HG03139 (cell line): ENCODE data around the gene RRM1.
"Not testable (repeated sequence)": the region's sequence is repeated elsewhere in the genome, so short reads cannot be mapped to it uniquely, and the experiment has no call there.

Experiments used
- ATAC-seq: cut with Tn5 transposase; IDR thresholded peaks from one replicate; pipeline ENCODE4 v1.9.1; 2021; ENCODE audit not compliant: unreplicated experiment

Gene RRM1

GRCh38 chr11:4134806-4135205, 40.2 kb downstream of the RRM1 start:
- ATAC-seq = no peak

DNA sequence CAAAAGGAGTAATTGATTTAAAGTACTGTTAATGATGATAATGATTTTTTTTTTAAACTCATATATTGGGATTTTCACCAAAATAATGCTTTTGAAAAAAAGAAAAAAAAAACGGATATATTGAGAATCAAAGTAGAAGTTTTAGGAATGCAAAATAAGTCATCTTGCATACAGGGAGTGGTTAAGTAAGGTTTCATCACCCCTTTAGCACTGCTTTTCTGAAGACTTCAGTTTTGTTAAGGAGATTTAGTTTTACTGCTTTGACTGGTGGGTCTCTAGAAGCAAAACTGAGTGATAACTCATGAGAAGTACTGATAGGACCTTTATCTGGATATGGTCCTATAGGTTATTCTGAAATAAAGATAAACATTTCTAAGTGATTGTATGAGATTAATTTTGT, 43.9 kb downstream of the RRM1 start:
- ATAC-seq = no peak

GRCh38 chr11:4140067-4140636, 45.6 kb downstream of the RRM1 start:
- no peak for ATAC-seq

DNA sequence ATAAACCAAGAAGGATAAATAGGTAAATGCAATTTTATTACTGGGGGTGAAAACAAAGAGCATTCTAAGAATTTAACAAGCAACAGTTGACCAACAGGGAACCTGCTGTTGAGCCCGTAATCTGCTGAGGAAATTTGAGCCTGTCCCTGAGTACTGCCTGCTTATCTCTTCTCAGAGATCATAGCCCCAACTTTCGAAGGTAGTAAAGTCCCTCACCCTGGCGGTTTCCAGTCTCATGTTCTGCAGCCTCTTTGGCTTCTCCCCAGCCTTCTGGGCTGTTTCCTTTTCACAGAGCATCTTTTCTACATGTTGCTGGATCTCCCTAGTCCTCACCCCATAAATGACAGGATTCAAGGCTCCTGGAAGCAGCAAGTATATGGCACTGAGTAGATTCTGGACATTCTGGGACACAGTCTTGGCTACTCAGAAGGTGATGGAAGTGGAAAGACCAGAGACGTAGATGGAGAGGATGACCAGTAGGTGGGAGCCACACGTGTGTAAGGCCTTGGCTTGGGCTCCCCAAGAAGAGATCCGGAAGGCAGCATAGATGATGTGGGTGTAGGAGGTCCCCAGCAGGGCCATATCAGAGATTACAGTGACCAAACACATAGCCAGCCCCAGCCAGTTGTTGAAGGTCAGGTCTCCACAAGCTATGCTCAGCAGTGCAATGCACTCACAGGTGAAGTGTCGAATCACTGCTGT, 51.6 kb downstream of the RRM1 start:
- ATAC-seq = no peak

DNA sequence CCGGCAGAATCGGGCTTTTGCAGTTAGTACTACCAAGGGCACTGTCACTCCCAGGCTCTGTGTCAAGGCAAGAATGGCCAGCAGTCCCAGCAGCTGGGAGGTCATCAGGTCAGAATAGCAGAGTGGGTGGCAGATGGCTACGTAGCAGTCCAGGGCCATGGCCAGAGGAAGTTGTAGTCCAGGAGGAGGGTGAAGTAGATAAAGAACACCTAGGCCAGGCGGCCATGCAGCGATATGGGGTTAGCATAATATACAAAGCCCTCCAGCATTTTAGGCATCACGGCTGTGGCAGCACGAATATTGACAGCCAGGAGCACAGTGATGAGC, 52.1 kb downstream of the RRM1 start:
- no peak for ATAC-seq

GRCh38 chr11:4154503-4154902, 59.9 kb downstream of the RRM1 start:
- no peak for ATAC-seq

DNA sequence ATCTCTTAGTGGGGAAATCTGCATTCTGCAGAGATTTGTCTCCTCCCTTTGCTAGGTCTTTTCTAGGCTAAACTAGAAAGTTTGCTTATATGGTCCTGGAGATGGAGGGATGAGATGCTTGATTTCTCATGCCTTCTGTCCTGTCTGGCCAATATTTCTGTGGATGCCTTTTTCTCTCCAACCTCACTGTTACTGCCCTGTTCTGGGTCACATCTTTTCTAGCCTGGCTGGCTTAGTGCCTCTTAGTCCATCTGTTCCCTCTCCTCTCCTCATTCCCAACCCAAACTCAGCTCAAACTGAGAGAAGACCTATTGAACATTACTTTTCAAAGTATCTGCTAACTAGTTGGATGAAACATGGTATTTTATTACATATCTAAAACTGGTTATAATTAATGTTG, 62.0 kb downstream of the RRM1 start:
- no peak for ATAC-seq

DNA sequence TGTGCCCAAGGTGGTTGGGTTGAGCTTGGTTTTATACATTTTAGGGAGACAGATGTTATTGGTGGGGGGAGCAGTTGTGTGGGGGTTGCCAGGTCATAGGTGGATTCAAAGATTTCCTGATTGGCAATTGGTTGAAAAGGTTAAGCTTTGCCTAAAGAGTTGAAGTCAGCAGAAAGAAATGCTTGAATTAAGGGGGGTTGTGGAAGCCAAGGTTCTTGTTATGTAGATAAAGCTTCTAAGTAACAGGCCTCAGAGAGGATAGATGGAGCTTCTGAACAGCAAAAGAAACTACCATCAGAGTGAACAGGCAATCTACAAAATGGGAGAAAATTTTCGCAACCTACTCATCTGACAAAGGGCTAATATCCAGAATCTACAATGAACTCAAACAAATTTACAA, 64.2 kb downstream of the RRM1 start:
- not testable (repeated sequence) for ATAC-seq

GRCh38 chr11:4161305-4161704, 66.7 kb downstream of the RRM1 start:
- no peak for ATAC-seq

DNA sequence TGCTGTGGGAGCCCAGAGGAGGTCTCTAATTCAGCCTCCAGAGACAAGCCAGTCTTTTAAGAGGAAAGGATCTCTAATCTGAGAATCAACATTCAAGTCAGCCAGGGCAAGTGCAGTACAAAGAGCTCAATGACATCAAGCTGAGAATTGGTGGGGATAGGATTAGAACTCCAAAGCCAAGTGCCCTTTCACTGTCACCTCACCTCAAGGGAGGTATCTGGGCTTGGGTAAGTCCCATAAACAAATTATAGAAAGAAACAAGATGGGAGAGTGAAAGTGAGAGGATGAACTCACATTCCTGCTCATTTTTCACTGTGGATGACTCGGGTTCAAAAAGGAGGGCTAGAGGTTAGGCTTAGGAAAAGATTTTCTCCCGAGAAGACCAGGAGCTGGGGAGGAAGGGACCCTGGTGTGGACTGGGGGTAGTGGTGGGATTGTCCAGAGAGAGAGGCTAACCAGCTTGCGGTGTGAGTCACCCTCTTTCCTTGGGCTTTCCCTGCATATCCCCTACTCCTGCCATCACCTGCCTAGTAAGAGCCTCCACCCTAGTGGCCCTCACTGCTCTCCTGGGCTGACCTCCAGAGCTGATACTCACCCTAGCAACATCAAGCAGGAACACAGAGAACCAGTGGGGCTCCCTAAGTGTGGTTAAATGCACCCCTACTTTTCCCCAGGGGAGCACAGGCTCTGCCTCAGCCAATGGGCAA, 70.4 kb downstream of the RRM1 start:
- ATAC-seq = no peak

DNA sequence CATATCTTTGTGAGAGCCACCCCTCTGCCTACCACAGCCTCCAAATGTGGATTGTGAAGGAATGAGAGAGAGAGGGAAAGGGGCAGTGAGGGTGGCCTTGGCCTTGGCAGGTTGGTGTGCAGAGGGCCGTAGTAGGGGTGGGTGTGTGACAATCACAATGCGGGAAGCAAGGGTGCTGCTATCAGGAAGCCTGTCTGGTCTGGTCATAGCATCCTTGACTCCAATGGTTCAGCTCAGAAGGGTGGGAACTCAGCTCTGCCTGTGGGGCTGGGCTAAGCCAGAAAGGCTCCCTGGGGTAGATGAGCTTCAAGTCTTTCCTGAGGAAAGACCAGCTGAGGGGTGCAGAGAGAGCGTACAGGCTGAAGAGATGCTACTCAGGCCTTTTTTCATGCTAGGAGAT, 72.7 kb downstream of the RRM1 start:
- no peak for ATAC-seq

GRCh38 chr11:4167758-4168157, 73.2 kb downstream of the RRM1 start:
- no peak for ATAC-seq

- ATAC-seq = not testable (repeated sequence)
Observed at GRCh38 chr11:4175620-4176350, 81.2 kb downstream of the RRM1 start.

- no peak for ATAC-seq
Observed at GRCh38 chr11:4178813-4179662, 84.4 kb downstream of the RRM1 start.

GRCh38 chr11:4180441-4181183, 86.0 kb downstream of the RRM1 start:
- no peak for ATAC-seq

DNA sequence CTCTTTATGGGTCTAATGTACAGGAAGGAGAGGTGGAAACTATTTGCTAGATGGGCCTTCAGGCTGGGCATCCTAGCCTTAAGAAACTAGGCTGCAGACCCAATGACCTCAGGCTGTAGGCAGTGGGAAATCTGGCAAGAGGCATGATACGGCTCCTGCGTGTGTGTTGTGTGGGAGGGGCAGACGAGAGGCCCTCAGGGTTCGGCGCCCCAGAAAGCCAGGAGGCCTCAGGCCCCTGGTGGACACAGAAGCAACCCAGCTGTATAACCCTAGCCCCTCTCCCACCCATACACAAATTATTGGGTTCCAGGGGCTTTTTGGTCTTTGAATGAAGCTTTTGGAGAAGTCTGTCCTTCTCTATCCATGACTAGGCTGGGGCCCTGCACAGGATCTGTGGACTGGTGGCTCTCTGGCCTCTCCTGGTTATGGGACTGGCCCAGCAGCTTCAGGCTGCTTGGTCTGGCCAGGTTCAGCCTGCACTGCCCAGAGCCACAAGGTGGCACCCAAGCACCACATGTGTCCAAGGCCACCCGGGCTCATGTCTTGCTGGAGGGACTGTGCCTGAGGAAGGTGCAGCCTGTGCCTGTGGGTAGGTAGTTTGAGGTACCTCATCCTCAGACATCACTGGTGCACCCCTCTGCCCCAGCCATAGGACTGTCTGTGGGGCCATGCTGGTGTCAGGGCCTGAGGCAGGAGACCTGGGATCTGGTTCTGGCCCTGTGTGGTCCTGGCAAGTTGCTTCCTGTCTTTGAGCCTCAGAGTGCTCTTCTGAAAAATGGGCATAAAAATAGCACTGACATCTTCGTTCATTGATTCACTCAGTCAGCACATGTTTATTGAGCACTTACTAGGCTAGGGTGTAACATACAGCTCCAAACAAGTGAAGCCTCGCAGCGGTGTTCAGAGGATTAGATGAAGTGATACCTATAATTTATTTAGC, 87.5 kb downstream of the RRM1 start:
- peak; percentile 66 for ATAC-seq

GRCh38 chr11:4183410-4184057, 88.9 kb downstream of the RRM1 start:
- ATAC-seq = no peak

- ATAC-seq = no peak
Observed at GRCh38 chr11:4184163-4184916, 89.7 kb downstream of the RRM1 start.
